HG02678 (cell line): ENCODE results near the gene PUM1.
"Not testable (repeated sequence)": the region's sequence is repeated elsewhere in the genome, so short reads cannot be mapped to it uniquely, and the experiment has no call there.

Experiments
- ATAC-seq: cut with Tn5 transposase; IDR thresholded peaks from one replicate; pipeline ENCODE4 v1.9.1; 2021; ENCODE audit warnings: mild to moderate bottlenecking, moderate library complexity; ENCODE audit not compliant: unreplicated experiment

PUM1 gene

GRCh38 chr1:31064718-31065309 is 703 bp downstream of the PUM1 start:
- ATAC-seq = no peak

- no peak for ATAC-seq
Observed at GRCh38 chr1:31064111-31064717, 1.3 kb downstream of the PUM1 start.

- no peak for ATAC-seq
Observed at GRCh38 chr1:31063631-31064030, 1.9 kb downstream of the PUM1 start.

GRCh38 chr1:31062867-31063380 is 2.6 kb downstream of the PUM1 start:
- no peak for ATAC-seq

GRCh38 chr1:31062162-31062866 is 3.2 kb downstream of the PUM1 start:
- ATAC-seq = not testable (repeated sequence)

- ATAC-seq = no peak
Observed at GRCh38 chr1:31058012-31058411, 7.5 kb downstream of the PUM1 start.

GRCh38 chr1:31055953-31056352 is 9.6 kb downstream of the PUM1 start:
- no peak for ATAC-seq

GRCh38 chr1:31055501-31055900 is 10.0 kb downstream of the PUM1 start:
- ATAC-seq = no peak

- no peak for ATAC-seq
Observed at GRCh38 chr1:31054958-31055481, 10.5 kb downstream of the PUM1 start.

GRCh38 chr1:31054349-31054748 is 11.2 kb downstream of the PUM1 start:
- ATAC-seq = no peak

GRCh38 chr1:31052613-31053012 is 12.9 kb downstream of the PUM1 start:
- not testable (repeated sequence) for ATAC-seq

GRCh38 chr1:31051611-31052010 is 13.9 kb downstream of the PUM1 start:
- ATAC-seq = no peak

GRCh38 chr1:31047507-31047906 is 18.0 kb downstream of the PUM1 start:
- not testable (repeated sequence) for ATAC-seq

- ATAC-seq = no peak
Observed at GRCh38 chr1:31043631-31044030, 21.9 kb downstream of the PUM1 start.

- ATAC-seq = no peak
Observed at GRCh38 chr1:31042656-31043055, 22.9 kb downstream of the PUM1 start.

GRCh38 chr1:31041529-31041928 is 24.0 kb downstream of the PUM1 start:
- ATAC-seq = no peak

- no peak for ATAC-seq
Observed at GRCh38 chr1:31040038-31040437, 25.5 kb downstream of the PUM1 start.

- not testable (repeated sequence) for ATAC-seq
Observed at GRCh38 chr1:31038935-31039334, 26.6 kb downstream of the PUM1 start.

GRCh38 chr1:31038360-31038759 is 27.2 kb downstream of the PUM1 start:
- no peak for ATAC-seq

GRCh38 chr1:31036749-31037500 is 28.6 kb downstream of the PUM1 start:
- no peak for ATAC-seq

- ATAC-seq = no peak
Observed at GRCh38 chr1:31033598-31033997, 31.9 kb downstream of the PUM1 start.
